VCaP (cell line): ENCODE measurements around the gene SAMD13.

Source experiments
- H3K27ac ChIP-seq: fragments of 450-650 bp; 2 replicates; pipeline ENCODE4 v1.5.1; 2017
- CTCF ChIP-seq: fragments of 450-650 bp; conservative IDR thresholded peaks from 2 replicates; pipeline ENCODE4 v1.5.1; 2017; ENCODE audit warnings: mild to moderate bottlenecking, moderate library complexity

Gene SAMD13

GRCh38 chr1:84374991-84375696, 73.6 kb downstream of the SAMD13 start:
- no peak overlapping the region for H3K27ac ChIP-seq
- TF ChIP-seq CTCF: no peak

DNA sequence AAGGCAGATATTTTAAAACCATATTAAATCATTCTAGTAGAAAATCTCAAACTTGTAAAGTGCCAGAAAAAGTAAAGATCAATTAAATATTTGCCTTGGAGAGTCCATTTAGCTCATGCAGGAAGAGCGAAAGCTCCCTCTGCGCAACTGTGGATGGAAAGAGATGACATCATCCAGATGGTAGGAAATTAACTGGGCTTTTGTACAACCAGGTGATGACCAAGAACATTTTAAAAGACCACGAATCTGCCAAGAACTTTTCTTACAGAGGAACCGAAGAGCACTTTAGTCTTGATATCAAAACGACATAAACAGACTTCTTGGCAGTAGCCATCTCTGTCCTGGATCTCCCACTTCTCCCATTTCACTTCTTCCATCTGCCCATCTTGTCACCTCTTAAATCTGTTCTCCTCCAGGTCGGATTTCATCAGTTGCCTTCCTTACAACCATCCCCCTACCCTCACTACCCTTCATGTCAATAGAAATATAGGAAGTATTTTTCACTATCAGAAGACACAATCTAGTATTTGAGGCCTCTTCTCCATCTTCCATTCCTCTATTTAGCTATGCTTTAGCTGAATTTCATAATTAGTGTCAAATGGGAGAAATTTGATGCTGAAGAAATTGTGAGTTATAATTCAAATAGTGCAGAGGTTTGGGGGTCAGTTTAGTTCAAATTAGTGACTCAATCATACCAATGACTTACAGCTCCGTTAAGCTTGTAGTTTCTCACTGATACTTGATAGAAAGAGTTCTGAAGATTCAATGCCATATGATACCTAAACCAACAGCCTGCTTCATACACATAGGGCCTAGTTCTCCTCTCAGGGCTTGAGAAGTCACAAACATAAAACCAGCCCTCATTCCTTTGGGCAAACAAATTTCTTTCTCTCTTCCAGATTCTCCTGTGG, 74.7 kb downstream of the SAMD13 start:
- no peak for TF ChIP-seq CTCF
- H3K27ac ChIP-seq: no peak overlapping the region

- no peak for TF ChIP-seq CTCF
- H3K27ac ChIP-seq: no peak overlapping the region
These were observed 76.1 kb downstream of the SAMD13 start for GRCh38 chr1:84377480-84378095.

- TF ChIP-seq CTCF: no peak
- no peak overlapping the region for H3K27ac ChIP-seq
These were observed 77.8 kb downstream of the SAMD13 start for GRCh38 chr1:84379138-84379916.

- no peak for TF ChIP-seq CTCF
- H3K27ac ChIP-seq: no peak overlapping the region
These were observed 78.3 kb downstream of the SAMD13 start for GRCh38 chr1:84379917-84380180.

DNA sequence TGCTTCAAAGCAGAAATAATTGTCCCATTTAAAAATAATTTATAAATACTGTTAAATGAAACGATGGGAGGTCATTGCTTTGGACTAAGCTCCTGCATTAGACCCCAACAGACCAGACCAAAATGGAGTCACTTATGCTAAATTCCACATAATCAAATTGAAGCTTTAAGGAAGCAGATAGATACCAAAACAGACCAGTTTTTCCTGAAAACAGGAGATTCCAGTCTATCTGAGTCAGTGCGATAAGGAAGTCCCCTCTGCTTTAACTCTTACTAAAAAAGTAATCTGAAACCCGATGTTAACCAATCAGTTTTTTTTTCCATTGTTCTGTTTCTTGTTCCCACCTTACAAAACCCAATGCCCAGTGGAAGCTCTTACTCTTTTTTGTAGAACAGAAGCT, 80.6 kb downstream of the SAMD13 start:
- TF ChIP-seq CTCF: no peak
- H3K27ac ChIP-seq: no peak overlapping the region

DNA sequence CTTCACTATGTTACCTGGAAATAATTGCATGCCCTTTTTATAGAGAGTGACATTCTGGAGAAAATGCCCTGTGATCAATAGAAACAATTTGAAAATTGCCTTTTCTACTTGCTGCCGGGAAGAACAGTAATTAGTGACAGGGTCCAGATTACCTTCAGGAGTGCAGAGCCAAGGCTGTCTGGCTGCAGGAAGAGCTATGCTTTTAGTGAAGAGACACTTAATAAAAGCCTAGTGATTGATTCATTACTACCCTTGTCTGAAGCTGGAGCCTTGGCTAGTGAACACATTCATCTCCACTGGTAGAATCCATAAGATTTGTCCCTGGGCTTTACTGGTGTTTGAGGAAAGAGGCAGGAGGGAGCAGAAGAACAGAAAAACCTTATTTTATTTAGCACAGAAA, 83.8 kb downstream of the SAMD13 start:
- TF ChIP-seq CTCF: no peak
- no peak overlapping the region for H3K27ac ChIP-seq
